NCI-H345 (cell line): ENCODE results near the gene TMED3.
"Not testable (repeated sequence)": the region's sequence is repeated elsewhere in the genome, so short reads cannot be mapped to it uniquely, and the experiment has no call there.

Experiments
- DNase-seq: peaks from one replicate; lab custom pipeline; 2025; lab: John Stamatoyannopoulos, UW

The TMED3 gene

GRCh38 chr15:79316864-79317263, 6.0 kb downstream of the TMED3 start:
- no peak for DNase-seq

- not testable (repeated sequence) for DNase-seq
Observed at GRCh38 chr15:79319973-79320372, 9.1 kb downstream of the TMED3 start.

GRCh38 chr15:79321876-79322275, 11.0 kb downstream of the TMED3 start:
- no peak for DNase-seq

GRCh38 chr15:79322306-79322705, 11.4 kb downstream of the TMED3 start:
- no peak for DNase-seq

GRCh38 chr15:79322945-79323344, 12.0 kb downstream of the TMED3 start:
- DNase-seq = no peak

- peak; percentile 9 for DNase-seq
Observed at GRCh38 chr15:79329171-79329611, 18.3 kb downstream of the TMED3 start.

- no peak for DNase-seq
Observed at GRCh38 chr15:79332824-79333510, 22.1 kb downstream of the TMED3 start.

- no peak for DNase-seq
Observed at GRCh38 chr15:79337591-79337990, 26.7 kb downstream of the TMED3 start.

- DNase-seq = no peak
Observed at GRCh38 chr15:79339588-79340314, 28.8 kb downstream of the TMED3 start.

GRCh38 chr15:79340315-79340602, 29.3 kb downstream of the TMED3 start:
- DNase-seq = no peak

- no peak for DNase-seq
Observed at GRCh38 chr15:79341396-79341795, 30.5 kb downstream of the TMED3 start.

GRCh38 chr15:79349525-79349924, 38.6 kb downstream of the TMED3 start:
- no peak for DNase-seq

GRCh38 chr15:79352206-79352605, 41.3 kb downstream of the TMED3 start:
- no peak for DNase-seq

GRCh38 chr15:79357566-79357965, 46.7 kb downstream of the TMED3 start:
- DNase-seq = no peak

GRCh38 chr15:79358069-79358468, 47.2 kb downstream of the TMED3 start:
- DNase-seq = no peak

GRCh38 chr15:79364571-79365240, 53.8 kb downstream of the TMED3 start:
- no peak for DNase-seq

- DNase-seq = no peak
Observed at GRCh38 chr15:79365765-79366164, 54.9 kb downstream of the TMED3 start.

- DNase-seq = no peak
Observed at GRCh38 chr15:79366691-79367090, 55.8 kb downstream of the TMED3 start.

GRCh38 chr15:79370716-79371115, 59.8 kb downstream of the TMED3 start:
- DNase-seq = no peak

- DNase-seq = no peak
Observed at GRCh38 chr15:79371591-79371990, 60.7 kb downstream of the TMED3 start.

- no peak for DNase-seq
Observed at GRCh38 chr15:79372428-79372827, 61.5 kb downstream of the TMED3 start.
